HepG2 (cell line): ENCODE data around the gene TAS1R3. TPM values are rescaled to one million over a fixed set of nuclear protein-coding genes. Genes with fewer than 3 reads are reported as not detected.

Experiments used
- ATRX ChIP-seq: sonication (generic); formaldehyde crosslinking; IDR thresholded peaks from 2 replicates; pipeline ENCODE4 v1.4.0; 2020; ENCODE audit warnings: missing genetic modification reagents, borderline replicate concordance
- DMTF1 ChIP-seq: sonication (generic); formaldehyde crosslinking; IDR thresholded peaks from 2 replicates; pipeline ENCODE4 v1.4.0; 2020; ENCODE audit warnings: mild to moderate bottlenecking, missing genetic modification reagents
- ELF4 ChIP-seq: sonication (generic); formaldehyde crosslinking; IDR thresholded peaks from 2 replicates; pipeline ENCODE4 v1.5.0; 2020; ENCODE audit warnings: missing genetic modification reagents, mild to moderate bottlenecking, moderate library complexity, borderline replicate concordance
- IKZF5 ChIP-seq: IDR thresholded peaks from 2 replicates; pipeline ENCODE4 v1.6.1; 2018; ENCODE audit warnings: missing genetic modification reagents, mild to moderate bottlenecking, missing compliant biosample characterization
- IRF1 ChIP-seq: sonication (generic); formaldehyde crosslinking; IDR thresholded peaks from 2 replicates; pipeline ENCODE4 v1.4.0; 2020; ENCODE audit warnings: low read depth, mild to moderate bottlenecking, missing genetic modification reagents
- MBD4 ChIP-seq: IDR thresholded peaks from 2 replicates; pipeline ENCODE4 v1.6.1; 2012; ENCODE audit warnings: low read length, inconsistent platforms, borderline replicate concordance
- NFATC3 ChIP-seq: sonication (generic); formaldehyde crosslinking; IDR thresholded peaks from 2 replicates; pipeline ENCODE4 v1.5.1; 2020; ENCODE audit warnings: mild to moderate bottlenecking, missing genetic modification reagents
- REPIN1 ChIP-seq: sonication (generic); formaldehyde crosslinking; IDR thresholded peaks from 2 replicates; pipeline ENCODE4 v1.8.0; 2022; ENCODE audit warnings: missing genetic modification reagents, low read depth, mild to moderate bottlenecking, borderline replicate concordance
- RFXAP ChIP-seq: sonication (generic); formaldehyde crosslinking; IDR thresholded peaks from 2 replicates; pipeline ENCODE4 v1.4.0; 2020; ENCODE audit warnings: missing genetic modification reagents, borderline replicate concordance
- SMAD1 ChIP-seq: sonication (generic); formaldehyde crosslinking; IDR thresholded peaks from 2 replicates; pipeline ENCODE4 v1.4.0; 2020; ENCODE audit warnings: missing genetic modification reagents, low read depth, mild to moderate bottlenecking, borderline replicate concordance
- SNAPC4 ChIP-seq: sonication (generic); formaldehyde crosslinking; IDR thresholded peaks from 2 replicates; pipeline ENCODE4 v1.4.0; 2020; ENCODE audit warnings: mild to moderate bottlenecking, missing genetic modification reagents
- SOX13 ChIP-seq, 3 experiments: fragments of 450-650 bp in 1 of 3; sonication (generic) in 1 of 3; formaldehyde crosslinking in 1 of 3; IDR thresholded peaks in 2 of 3; conservative IDR thresholded peaks in 1 of 3; 2 replicates each; pipeline versions ENCODE4 v1.5.0 to v1.6.1; 2016 to 2020; ENCODE audit warnings: antibody characterized with exemption in 1 of 3, mild to moderate bottlenecking in 1 of 3, missing compliant biosample characterization in 1 of 3, missing genetic modification reagents in 1 of 3, moderate library complexity in 1 of 3
- SP1 ChIP-seq, 2 experiments: fragments of 450-650 bp in 1 of 2; sonication (generic) in 1 of 2; formaldehyde crosslinking in 1 of 2; IDR thresholded peaks; 2 replicates each; pipeline versions ENCODE4 v1.4.0 to v1.6.1; 2016 to 2020; ENCODE audit warnings: missing genetic modification reagents in 1 of 2
- TCF7 ChIP-seq: sonication (generic); IDR thresholded peaks from 2 replicates; pipeline ENCODE4 v1.6.1; 2016; ENCODE audit warnings: antibody characterized with exemption, low read depth
- ZFP62 ChIP-seq: sonication (generic); formaldehyde crosslinking; IDR thresholded peaks from 2 replicates; pipeline ENCODE4 v1.4.0; 2020; ENCODE audit warnings: missing genetic modification reagents
- ZKSCAN8 ChIP-seq: IDR thresholded peaks from 2 replicates; pipeline ENCODE4 v1.6.1; 2016; ENCODE audit warnings: borderline replicate concordance, missing genetic modification reagents, missing compliant biosample characterization
- ZNF563 ChIP-seq: sonication (generic); formaldehyde crosslinking; IDR thresholded peaks from 2 replicates; pipeline ENCODE4 v1.8.0; 2022; ENCODE audit warnings: mild to moderate bottlenecking, moderate library complexity, missing genetic modification reagents
- ZNF747 ChIP-seq: sonication (generic); formaldehyde crosslinking; IDR thresholded peaks from 2 replicates; pipeline ENCODE4 v1.8.1; 2023; ENCODE audit warnings: missing genetic modification reagents, mild to moderate bottlenecking, borderline replicate concordance
- ZSCAN9 ChIP-seq: IDR thresholded peaks from 2 replicates; pipeline ENCODE4 v1.6.1; 2016; ENCODE audit warnings: borderline replicate concordance
- polyA plus RNA-seq, 8 experiments: library from polyadenylated mRNA; depleted of rRNA in 3 of 8; stranded (reverse) in 7 of 8; unstranded in 1 of 8; fragments of >200 nt; fragmentation: Illumina TruSeq in 4 of 8; extraction: Trizol in 4 of 8; gene quantifications; 2 replicates each; pipeline versions ENCODE4 v1.2.1 to v1.2.3, GENCODE V29; 2011 to 2016; ENCODE audit warnings: low read depth in 4 of 8, missing spikeins in 1 of 8, mixed read lengths in 1 of 8; ENCODE audit not compliant: insufficient read depth in 1 of 8
- total RNA-seq, 5 experiments: library from RNA; depleted of rRNA; stranded (reverse); fragments of >200 nt; fragmentation: Illumina TruSeq; extraction: Trizol; gene quantifications; 2 replicates each; pipeline ENCODE4 v1.2.3, GENCODE V29; 2016; ENCODE audit warnings: low read depth in 1 of 5

The TAS1R3 gene
- total and polyA plus RNA-seq, 2 of the 13 experiments (the other 11 are each of a cell fraction or from before 2014, with no cell fraction given) = 0.13 to 0.15 TPM

- no peak for TF ChIP-seq DMTF1 (CRISPR knock-in tag)
- no peak for TF ChIP-seq ATRX (CRISPR knock-in tag)
- TF ChIP-seq RFXAP = 0 out of 2 replicates have a peak, but pooled peaks have one; percentile 1
- no peak for TF ChIP-seq ZSCAN9 (CRISPR knock-in tag)
- no peak for TF ChIP-seq SNAPC4 (CRISPR knock-in tag)
- TF ChIP-seq SOX13 (IDR thresholded peaks at IDR 0.05) = no peak
- TF ChIP-seq SOX13 (CRISPR knock-in tag; conservative IDR thresholded peaks at IDR 0.05 in 1 of 2, IDR thresholded peaks at IDR 0.05 in 1 of 2) = no peak
- no peak for TF ChIP-seq ZKSCAN8 (CRISPR knock-in tag)
- no peak for TF ChIP-seq ELF4 (CRISPR knock-in tag)
- no peak for TF ChIP-seq SP1 (IDR thresholded peaks at IDR 0.05)
- TF ChIP-seq SP1 (CRISPR knock-in tag; IDR thresholded peaks at IDR 0.05) = no peak
- TF ChIP-seq ZNF747 = no peak
- no peak for TF ChIP-seq IRF1 (CRISPR knock-in tag)
- TF ChIP-seq MBD4 = no peak
- no peak for TF ChIP-seq REPIN1 (CRISPR knock-in tag)
- TF ChIP-seq NFATC3 (CRISPR knock-in tag) = no peak; the same call in 1 of the 2 replicates
- no peak for TF ChIP-seq ZNF563
- TF ChIP-seq TCF7 = no peak
- 0 out of 2 replicates have a peak, but pooled peaks have one; percentile 12 for TF ChIP-seq IKZF5 (CRISPR knock-in tag)
- no peak for TF ChIP-seq ZFP62 (CRISPR knock-in tag)
- no peak for TF ChIP-seq SMAD1 (CRISPR knock-in tag)
These were observed 5.6 kb upstream of the TAS1R3 start (continued) for GRCh38 chr1:1325288-1326074.
